Measurements from ENCODE around the gene ZNF532.

DNA sequence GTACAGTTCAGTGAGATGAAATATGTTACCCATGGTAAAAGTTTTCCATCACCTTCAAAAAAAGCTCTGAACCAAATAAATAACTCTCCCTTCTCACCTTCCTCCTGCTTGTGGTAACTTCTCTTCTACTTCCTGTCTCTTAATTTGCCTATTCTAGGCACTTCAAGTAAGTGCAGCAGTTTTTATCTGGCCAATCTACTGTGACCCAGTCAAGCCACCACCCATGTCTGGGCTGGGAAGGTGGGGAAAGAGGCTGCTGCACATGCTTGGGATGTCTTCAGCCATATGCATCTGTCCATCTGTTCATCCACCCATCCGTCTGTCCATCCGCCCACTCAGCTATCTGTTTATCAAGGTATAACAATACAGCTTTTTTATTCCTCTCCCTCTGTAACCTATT lies 31.6 kb downstream of the ZNF532 start:
- TF ChIP-seq, protein P1, sequence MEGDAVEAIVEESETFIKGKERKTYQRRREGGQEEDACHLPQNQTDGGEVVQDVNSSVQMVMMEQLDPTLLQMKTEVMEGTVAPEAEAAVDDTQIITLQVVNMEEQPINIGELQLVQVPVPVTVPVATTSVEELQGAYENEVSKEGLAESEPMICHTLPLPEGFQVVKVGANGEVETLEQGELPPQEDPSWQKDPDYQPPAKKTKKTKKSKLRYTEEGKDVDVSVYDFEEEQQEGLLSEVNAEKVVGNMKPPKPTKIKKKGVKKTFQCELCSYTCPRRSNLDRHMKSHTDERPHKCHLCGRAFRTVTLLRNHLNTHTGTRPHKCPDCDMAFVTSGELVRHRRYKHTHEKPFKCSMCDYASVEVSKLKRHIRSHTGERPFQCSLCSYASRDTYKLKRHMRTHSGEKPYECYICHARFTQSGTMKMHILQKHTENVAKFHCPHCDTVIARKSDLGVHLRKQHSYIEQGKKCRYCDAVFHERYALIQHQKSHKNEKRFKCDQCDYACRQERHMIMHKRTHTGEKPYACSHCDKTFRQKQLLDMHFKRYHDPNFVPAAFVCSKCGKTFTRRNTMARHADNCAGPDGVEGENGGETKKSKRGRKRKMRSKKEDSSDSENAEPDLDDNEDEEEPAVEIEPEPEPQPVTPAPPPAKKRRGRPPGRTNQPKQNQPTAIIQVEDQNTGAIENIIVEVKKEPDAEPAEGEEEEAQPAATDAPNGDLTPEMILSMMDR (IDR thresholded peaks at IDR 0.05) = no peak
- no peak for TF ChIP-seq POLR2A (IDR thresholded peaks at IDR 0.05)

Measured in Peyer's patch (tissue), 4 donors.